GM18909 (cell line): ENCODE results near the gene DTL.
A peak's percentile ranks its signal among the peaks of the same experiment; 100 is the strongest.

Experiments used
- ATAC-seq: cut with Tn5 transposase; IDR thresholded peaks from one replicate; pipeline ENCODE4 v1.9.1; 2021; ENCODE audit warnings: mild to moderate bottlenecking; ENCODE audit not compliant: unreplicated experiment, poor library complexity

The DTL gene

DNA sequence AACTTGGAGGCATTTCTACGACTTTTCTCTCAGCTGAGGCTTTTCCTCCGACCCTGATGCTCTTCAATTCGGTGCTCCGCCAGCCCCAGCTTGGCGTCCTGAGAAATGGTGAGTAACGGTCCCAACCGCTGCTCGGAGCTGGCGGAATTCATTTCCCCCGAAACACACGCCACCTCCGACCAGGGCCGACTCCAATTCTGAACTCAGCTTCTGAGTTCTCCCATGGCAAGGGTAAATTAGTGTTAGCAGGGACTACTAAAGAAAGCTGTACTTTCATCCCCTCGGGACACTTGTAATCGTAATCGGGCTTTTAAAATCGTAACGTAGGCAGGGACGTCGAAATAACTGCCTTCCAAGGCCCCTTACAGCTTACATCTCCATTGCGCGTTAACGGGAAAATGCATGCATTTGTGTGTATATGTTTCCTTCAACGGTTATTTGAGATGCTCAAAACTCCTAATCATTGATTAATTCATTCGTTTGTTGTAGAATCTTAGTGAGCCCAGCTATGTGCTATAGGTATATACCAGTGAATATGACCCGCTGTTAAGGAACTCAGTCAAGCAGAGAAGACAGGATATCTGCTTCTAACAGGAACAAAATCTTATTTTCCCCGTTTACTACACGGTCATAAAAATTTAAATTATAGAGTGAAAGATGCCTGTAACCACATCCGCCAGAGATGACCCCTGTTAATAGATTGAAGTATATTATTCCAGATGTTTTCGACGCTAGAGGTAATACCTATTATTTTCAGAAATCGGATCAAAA is 472 bp downstream of the DTL start:
- ATAC-seq = peak; percentile 16

DNA sequence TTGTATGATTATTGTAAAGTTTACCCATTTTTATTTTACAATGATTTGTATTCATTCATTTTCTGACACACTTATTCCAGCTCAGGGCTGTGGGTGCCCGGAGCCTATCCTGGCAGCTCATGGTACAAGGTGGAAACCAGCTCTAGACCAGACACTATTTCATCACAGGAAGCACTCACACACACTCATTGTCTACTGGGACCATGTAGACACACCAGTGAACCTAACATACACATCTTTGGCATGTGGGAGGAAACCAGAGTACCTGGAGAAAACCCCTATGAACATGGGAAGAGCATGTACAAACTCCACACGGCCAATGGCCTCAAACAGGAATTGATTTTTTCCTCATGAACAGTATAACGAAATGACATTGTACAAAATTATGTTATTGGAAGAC is 2.4 kb downstream of the DTL start:
- ATAC-seq = no peak

DNA sequence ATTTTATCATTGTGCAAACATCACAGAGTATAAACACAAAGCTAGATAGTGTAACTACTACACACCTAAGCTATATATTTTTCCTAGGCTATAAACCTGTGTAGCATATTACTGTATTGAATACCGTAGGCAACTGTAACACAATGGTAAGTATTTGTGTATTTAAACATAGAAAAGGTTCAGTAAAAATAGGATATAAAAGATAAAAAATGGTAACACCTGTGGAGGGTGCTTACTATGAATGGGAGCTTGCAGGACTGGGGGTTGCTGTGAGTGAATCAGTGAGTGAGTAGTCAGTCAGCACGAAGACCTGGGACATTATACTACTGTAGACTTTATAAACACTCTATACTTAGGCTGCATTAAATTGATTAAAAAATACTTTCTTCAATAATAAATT is 4.1 kb downstream of the DTL start:
- no peak for ATAC-seq

DNA sequence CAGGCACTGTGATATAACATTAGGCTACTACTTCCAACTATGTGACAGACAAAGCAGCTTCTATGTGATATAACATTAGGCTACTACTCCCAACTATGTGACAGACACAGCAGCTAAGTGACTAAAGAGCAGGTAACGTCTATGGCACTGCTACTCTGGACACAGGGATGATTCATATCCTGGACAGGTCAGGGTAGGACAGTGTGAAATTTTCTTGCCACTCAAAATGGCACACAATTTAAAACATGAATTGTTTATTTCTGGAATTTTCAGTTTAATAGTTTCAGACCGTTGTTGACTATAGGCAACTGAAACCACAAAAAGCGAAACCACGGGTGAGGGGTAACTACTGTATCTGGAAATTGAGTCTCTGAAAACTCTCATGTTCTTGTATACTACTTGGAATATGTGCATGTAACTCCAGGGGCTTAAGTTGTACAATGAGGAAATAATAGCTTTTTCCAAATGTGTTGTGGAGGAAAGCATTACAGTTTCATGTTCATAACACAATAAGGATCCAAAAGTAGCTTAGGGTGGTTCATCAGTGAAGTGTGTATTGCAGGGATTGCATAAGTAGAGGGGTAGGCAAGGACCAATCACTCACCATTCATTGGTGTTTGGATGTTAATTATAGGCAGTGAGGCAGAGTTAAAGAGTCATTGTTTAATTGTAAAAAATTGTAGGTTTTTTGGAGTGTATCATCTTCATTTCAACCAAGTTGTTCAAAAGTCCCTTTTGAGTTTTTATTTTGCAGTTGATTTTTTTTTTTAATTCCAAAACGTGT is 5.3 kb downstream of the DTL start:
- ATAC-seq = no peak

DNA sequence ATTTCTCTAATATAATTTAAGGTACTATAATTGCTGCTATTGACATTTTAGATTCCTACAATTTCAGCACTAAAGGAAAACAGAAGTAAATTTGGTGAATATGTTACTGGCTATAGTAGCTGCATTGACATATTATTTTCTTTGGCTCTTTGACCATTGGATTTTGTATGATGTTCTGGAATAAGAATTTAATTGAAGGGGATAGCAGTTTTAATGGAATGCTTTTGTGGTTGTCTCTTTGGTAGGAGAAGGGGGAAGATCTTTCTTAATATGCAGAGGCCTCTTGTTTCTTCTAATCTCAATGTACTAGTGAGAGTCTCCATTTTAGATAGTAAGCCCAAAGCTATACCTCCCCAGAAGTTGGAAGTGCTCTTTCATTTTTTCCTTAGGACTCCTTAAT is 6.9 kb downstream of the DTL start:
- ATAC-seq = no peak

DNA sequence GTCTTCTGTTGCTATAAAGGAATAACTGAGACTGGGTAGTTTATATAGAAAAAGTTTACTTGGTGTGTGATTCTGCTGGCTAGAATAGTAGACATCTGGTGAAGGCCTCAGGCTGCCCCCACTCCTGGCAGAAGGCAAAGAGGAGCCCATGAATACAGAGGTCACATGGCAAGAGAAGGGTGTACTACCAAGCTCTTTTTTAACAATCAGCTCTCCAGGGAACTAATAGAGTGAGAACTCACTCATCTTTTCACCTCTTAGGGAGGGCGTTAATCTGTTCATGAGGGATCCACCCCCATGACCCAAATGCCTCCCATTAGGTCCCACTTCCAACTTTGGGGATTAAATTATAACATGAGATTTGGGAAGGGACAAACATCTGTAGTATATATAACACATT is 9.3 kb downstream of the DTL start:
- no peak for ATAC-seq

DNA sequence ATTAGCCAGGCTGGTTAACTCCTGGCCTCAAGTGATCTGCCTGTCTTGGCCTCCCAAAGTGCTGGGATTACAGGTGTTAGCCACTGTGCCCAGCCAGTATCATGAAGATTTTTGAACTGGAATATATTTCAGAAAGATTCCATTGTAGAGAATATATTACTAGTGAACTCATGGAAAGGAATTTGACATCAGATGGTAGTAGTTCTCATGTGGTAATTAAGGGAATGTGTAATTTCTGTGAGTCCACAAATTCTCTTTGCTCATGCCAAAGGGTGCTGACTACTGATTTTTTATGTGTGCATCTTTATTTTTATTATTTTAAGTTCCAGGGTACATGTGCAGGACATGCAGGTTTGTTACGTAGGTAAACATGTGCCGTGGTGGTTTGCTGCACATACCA is 10.4 kb downstream of the DTL start:
- no peak for ATAC-seq

DNA sequence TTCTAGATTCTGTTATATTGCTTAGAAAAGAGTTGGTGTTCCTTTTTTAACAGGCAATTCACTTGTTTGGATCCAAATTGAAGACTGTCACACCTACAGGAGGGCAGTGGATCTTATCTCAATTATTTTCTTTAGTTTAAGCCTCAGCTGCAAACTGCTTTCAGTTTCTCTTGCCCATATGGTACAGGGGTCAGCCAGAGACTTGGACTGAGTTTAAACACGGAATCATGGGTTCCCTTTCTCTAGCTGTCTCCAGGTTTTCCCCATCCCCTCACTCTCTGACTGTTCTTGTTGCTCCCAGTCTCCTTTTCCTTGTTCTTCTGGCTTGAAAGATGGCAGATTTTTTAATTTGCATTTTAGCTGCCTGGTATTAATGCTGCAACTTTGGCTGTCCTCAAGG is 18.4 kb downstream of the DTL start:
- no peak for ATAC-seq

DNA sequence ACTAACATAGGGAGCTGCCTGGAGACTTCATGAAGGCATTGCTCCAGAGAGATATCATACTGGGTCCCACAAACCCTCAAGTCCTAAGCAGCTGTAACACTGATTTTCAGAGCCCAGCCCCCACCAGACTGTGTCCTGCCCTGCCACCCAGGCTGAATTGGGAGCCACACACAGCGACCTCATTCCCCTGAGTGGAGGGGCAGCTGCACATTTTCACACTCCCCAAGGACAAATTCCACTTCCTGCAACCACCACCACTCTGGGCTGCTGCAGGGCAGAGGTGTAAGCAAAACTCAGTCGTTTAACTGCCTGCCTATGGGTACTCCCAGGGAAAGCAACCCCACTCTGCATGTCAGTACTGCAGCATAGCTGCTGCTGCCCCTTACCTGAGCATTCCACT is 19.8 kb downstream of the DTL start:
- no peak for ATAC-seq

DNA sequence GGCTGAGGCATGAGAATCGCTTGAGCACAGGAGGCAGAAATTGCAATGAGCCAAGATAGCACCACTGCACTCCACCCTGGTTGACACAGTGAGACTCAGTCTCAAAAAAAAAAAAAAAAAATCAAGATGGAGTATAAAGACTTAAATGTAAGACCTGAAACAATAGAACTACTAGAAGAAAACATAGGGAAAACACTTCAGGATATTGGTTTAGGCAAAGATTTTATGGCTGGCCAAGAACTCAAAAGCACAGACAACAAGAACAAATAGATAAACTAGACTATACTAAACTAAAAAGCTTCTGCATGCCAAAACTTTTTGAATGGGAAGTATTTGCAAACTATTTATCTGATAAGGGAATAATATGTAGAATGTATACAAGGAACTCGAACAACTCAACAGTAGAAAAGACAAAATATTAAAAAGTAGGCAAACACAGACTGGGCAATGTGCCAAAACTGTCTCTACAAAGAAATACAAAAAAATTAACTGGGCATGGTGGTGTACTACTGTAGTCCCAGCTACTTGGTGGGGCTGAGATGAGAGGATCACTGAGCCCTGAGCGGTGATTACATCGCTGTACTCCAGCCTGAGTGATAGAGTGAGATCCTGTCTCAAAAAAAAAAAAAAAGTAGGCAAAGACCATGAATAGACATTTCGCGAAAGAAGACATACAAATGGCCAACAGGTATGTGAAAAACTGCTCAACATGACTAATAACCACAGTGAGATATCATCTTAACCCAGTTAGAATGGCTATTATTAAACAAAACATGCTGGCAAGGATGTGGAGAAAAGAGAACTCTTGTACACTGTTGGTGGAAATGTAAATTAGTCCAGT is 25.3 kb downstream of the DTL start:
- ATAC-seq = no peak

DNA sequence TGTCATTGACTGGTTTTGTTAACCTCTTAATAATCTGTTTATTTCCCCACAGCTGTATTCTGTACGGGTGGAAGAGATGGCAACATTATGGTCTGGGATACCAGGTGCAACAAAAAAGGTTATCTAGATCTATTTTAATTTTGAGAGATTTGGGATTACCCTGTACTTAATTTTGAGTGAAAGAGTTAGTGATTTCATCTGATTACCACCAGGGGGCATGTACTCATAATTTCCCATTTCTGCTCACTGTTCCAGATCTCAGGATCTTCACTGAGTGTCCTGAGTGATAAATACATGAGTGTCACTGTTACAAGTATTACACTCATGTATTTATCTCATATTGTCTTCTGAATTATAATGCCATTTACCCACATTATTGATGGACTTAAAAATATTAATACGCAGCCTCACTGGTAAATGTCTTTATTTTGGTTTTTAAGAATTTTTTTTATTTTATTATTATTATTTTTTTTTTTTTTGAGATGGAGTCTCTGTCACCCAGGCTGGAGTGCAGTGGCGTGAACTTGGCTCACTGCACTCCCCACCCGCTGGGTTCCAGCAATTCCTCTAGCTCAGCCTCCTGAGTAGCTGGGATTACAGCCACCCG is 27.4 kb downstream of the DTL start:
- no peak for ATAC-seq

DNA sequence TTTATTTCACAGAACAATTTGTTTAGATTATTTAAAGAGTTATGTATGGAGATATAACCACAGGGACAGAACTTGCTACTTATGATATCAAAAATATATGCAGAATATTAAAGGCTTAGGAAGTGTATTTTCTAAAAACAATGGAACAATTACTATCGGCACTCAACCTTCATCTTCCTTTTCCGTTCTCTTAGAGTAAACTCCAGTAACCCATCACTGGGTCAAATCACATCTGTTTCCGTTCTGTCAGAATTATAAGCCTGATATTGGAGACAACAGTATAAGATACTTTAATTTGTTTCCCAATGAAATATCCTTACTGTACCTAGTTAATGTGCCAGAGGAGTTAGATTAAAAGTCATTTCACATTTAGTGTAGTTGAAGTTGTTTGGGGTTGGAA is 32.2 kb downstream of the DTL start:
- no peak for ATAC-seq

DNA sequence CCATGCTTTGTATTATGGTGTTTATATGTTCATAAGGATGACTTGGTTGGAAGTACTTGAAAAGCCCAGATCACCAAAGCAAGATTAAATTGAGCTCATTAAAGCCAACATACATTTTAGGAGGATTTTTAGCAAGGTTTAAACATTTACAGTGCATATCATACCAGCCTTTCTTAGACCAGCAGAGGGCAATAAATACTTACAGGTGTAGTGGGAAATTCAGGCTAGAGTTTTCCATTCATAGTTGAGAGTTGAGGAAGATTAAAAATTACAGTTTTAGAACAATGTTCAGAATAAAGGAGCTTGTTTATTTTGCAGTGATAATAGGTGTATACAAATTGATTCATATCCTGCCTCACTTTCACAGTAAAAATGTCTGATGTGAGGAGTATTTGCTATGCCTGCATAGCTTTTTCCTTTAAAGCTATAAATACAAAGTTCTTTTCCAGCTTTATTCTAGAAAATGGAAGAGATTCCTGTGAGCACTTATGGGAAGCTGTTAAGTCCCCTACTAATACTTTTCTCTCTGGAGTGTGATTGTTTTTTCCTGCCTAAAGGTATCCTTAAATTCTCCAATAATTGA is 35.3 kb downstream of the DTL start:
- ATAC-seq = no peak

DNA sequence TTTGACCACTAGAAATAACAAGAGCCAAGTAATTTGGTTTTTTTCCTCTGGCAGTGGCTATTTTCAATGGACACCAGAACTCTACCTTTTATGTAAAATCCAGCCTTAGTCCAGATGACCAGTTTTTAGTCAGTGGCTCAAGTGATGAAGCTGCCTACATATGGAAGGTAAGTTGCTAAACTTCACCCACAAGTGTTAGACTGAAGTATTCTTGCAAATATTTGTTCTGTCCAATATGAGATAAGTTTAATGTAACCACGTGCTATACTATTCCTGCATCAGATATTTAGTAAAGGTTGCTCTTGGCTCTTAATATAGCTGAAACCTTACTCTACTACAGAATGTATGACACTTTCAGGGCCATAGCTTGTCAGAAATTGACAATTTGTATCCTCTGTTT is 36.5 kb downstream of the DTL start:
- no peak for ATAC-seq

DNA sequence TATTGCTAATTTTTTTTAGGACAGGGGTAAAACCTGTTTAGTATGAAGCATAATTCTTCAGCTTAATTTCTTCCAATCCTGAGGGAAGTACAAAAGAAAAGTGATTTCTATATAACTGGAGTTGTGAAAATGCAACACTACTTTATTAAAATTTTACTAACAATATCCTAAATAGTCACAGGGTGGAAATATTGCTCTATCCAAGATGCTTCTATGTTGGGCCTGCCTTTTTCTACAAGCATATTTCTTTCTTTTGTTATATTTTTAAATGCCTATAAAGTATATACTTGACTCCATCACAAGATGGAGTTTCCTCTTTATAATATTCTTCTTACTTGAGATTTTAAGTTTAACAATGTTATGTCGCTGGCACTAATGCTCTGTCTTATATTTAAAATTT is 37.9 kb downstream of the DTL start:
- ATAC-seq = no peak

DNA sequence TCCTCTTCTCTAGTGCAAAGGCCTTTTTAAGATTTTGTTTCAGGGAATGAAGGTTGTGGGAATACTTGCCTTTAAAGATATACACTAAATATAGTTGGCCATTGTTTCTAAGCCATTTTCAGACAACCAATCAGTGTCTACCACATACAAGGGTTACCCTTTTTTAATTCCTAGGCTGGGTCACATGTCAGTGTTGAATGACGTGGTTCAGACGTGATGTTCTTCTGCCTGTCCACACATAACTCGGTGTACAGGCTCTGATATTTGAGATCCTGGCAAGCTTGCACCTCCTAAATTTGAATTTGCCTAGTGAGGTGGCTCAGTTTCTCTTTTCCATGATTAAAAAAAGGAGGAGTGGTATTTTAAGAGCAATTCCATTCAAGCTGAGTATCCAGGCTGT is 38.8 kb downstream of the DTL start:
- ATAC-seq = no peak

DNA sequence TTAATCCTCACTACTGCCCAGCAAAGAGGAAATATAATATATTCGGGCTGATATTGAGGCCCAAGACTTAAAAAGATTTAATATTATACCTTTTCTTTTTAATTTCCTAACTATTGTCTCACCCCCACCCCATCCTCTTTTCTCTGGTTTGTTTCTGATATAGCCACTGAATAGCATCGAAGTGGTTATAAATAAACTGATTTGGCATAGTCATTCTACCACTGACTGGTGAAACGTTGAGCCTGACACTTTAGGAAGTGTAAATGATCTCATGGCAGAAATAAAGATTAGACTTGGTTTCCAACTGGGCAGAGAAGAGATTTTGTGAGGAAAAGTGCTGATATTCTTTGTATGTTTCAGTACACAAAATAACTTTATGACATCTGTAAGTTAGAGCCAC is 39.3 kb downstream of the DTL start:
- no peak for ATAC-seq

DNA sequence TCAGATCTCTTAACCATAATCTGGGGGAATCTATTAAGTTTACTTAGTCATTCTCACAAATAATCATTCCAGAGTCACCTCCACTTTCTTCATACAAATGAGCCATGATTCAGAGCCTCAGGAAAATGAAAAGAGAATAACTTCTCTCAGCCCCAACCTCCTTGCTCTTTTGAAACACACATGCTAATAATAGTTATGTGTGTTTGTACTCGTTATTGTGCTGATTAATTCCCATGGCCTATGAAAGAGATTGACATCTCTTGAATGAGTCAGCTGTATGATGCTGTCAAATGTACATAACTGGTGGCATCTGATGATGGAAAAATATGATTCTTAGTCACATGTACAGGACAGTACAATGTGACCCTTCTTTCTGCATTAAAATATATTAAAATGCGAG is 41.5 kb downstream of the DTL start:
- no peak for ATAC-seq

DNA sequence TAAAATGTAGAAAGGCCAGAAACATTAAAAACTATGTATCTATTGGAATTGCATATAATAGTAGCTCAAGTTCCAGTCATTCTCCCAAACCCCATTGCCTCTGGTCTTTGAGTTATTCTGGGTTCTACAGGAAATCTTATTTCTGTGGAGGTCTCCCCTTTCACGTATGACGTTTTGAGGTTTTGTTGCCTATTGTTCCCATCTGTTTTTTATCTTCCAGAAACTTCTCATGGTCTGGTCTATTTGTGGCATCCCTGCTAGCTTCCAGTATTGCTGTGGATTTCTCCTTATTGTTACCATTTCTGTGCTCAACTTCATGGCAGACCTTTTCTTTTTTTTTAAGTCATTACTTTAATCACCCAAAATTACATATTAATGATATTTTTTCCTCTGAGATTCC is 43.3 kb downstream of the DTL start:
- ATAC-seq = no peak

DNA sequence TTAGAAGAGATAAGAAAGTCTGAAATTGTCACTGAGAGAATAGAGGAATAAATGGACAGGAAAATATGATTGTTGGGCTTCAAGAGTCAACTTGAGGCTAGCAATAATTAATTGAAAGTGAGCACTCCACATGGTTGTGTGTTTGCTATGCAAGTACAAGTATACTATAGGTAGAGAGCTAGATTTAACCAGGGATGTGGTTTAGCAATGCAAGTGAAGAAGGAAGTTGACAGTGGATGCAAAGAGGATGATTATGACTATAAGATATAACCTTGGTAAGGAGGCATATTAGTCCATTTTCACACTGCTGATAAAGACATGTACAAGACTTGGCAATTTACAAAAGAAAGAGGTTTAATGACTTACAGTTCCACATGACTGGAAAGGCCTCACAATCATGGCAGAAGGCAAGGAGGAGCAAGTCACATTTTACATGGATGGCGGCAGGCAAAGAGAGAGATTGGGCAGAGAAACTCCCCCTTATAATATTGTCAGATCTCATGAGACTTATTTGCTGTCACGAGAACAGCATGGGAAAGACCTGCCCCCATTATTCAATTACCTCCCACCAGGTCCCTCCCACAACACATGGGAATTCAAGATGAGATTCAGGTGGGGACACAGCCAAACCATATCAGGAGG is 47.3 kb downstream of the DTL start:
- ATAC-seq = no peak
